ENCODE data around the gene SPPL2B. TPM values are rescaled to one million over a fixed set of nuclear protein-coding genes. Genes with fewer than 3 reads are reported as not detected.

Gene SPPL2B
- total RNA-seq, 5 donors from 2014 or later (not counting 1 experiment from before 2014, with no cell fraction given) = 96.5 to 173 (median 133) TPM

- peak overlapping the region; percentile 59 for H3K27ac ChIP-seq (ENCODE audit: low read length)
- ATAC-seq (replicated peaks in 1 of 4) (no peak), DNase-seq (no peak)
- H3K4me1 ChIP-seq (ENCODE audit: control insufficient read depth in 1 of 2, extremely low read depth in 1 of 2, insufficient read depth in 2 of 2, low read length in 2 of 2) = peaks cover 15 to 71% of the 10 kb centered on the region in 2 experiments
- Mint-ChIP-seq H3K36me3 (peaks cover 12% of the 10 kb centered on the region), H3K4me1 (peaks cover 57 to 67% (median 65%) of the 10 kb centered on the region in 3 donors), H3K27ac (peak overlapping the region; percentile 89 to 93), H3K9me3 (no peaks in the 10 kb centered on the region), H3K27me3 (no peaks in the 10 kb centered on the region), H3K4me3 (peak overlapping the region in 1 of 3 donors; percentile 97)
- WGBS (ENCODE audit: insufficient coverage) = 42% methylated on average over 4 of the region's 12 CpGs
- POLR2A ChIA-PET = no interaction called here
- H3K4me3 ChIP-seq (ENCODE audit: control insufficient read depth in 1 of 2, extremely low read depth in 1 of 2, low read length in 1 of 2) = no peak overlapping the region
- no peaks in the 10 kb centered on the region for H3K27me3 ChIP-seq (replicated peaks in 1 of 2; ENCODE audit: control insufficient read depth in 2 of 2, extremely low read depth in 1 of 2, insufficient read depth in 2 of 2, low read length in 1 of 2)
- CTCF ChIA-PET = no interaction called here
- H3K9me3 ChIP-seq = no peaks in the 10 kb centered on the region
- H3K36me3 ChIP-seq (ENCODE audit: control insufficient read depth in 2 of 2, extremely low read depth in 1 of 2, insufficient read depth in 1 of 2, low read length in 1 of 2) = peaks cover 0 to 3% of the 10 kb centered on the region in 2 donors
Observed at GRCh38 chr19:2331601-2332246, 3.2 kb downstream of the SPPL2B start.

- H3K36me3 ChIP-seq (ENCODE audit: control insufficient read depth in 2 of 2, extremely low read depth in 1 of 2, insufficient read depth in 1 of 2, low read length in 1 of 2) = peaks cover 2 to 4% of the 10 kb centered on the region in 2 donors
- WGBS (ENCODE audit: insufficient coverage) = 59% methylated on average over 14 of the region's 17 CpGs
- ChIA-PET CTCF (no interaction called here), POLR2A (no interaction called here)
- peak overlapping the region; percentile 36 to 73 (median 54) for H3K4me3 Mint-ChIP-seq
- no peaks in the 10 kb centered on the region for H3K9me3 Mint-ChIP-seq
- H3K27me3 ChIP-seq (replicated peaks in 1 of 2; ENCODE audit: control insufficient read depth in 2 of 2, extremely low read depth in 1 of 2, insufficient read depth in 2 of 2, low read length in 1 of 2) = no peaks in the 10 kb centered on the region
- peaks cover 12% of the 10 kb centered on the region for H3K36me3 Mint-ChIP-seq
- peak overlapping the region; percentile 89 to 93 for H3K27ac Mint-ChIP-seq
- H3K4me3 ChIP-seq (ENCODE audit: control insufficient read depth in 1 of 2, extremely low read depth in 1 of 2, low read length in 1 of 2) = no peak overlapping the region
- peaks cover 14 to 64% of the 10 kb centered on the region in 2 experiments for H3K4me1 ChIP-seq (ENCODE audit: control insufficient read depth in 1 of 2, extremely low read depth in 1 of 2, insufficient read depth in 2 of 2, low read length in 2 of 2)
- DNase-seq (peak; percentile 25 to 80 (median 59)), ATAC-seq (replicated peaks in 1 of 4) (peak; percentile 57 to 77 (median 70))
- H3K27ac ChIP-seq (ENCODE audit: low read length) = peak overlapping the region; percentile 59
- peaks cover 49 to 59% (median 58%) of the 10 kb centered on the region in 3 donors for H3K4me1 Mint-ChIP-seq
- H3K27me3 Mint-ChIP-seq = no peaks in the 10 kb centered on the region
- H3K9me3 ChIP-seq = no peaks in the 10 kb centered on the region
Observed at GRCh38 chr19:2332341-2333026, 4.0 kb downstream of the SPPL2B start.

- ATAC-seq (replicated peaks in 1 of 4) (no peak), DNase-seq (no peak)
- Histone ChIP-seq H3K4me3 (ENCODE audit: control insufficient read depth in 1 of 2, extremely low read depth in 1 of 2, low read length in 1 of 2) (no peak overlapping the region), H3K4me1 (ENCODE audit: control insufficient read depth in 1 of 2, extremely low read depth in 1 of 2, insufficient read depth in 2 of 2, low read length in 2 of 2) (peaks cover 11 to 59% of the 10 kb centered on the region in 2 experiments), H3K27ac (ENCODE audit: low read length) (no peak overlapping the region), H3K9me3 (no peaks in the 10 kb centered on the region), H3K27me3 (replicated peaks in 1 of 2; ENCODE audit: control insufficient read depth in 2 of 2, extremely low read depth in 1 of 2, insufficient read depth in 2 of 2, low read length in 1 of 2) (no peaks in the 10 kb centered on the region), H3K36me3 (ENCODE audit: control insufficient read depth in 2 of 2, extremely low read depth in 1 of 2, insufficient read depth in 1 of 2, low read length in 1 of 2) (peaks cover 2 to 6% of the 10 kb centered on the region in 2 donors)
- POLR2A ChIA-PET = no interaction called here
- peaks cover 14% of the 10 kb centered on the region for H3K36me3 Mint-ChIP-seq
- H3K27me3 Mint-ChIP-seq = no peaks in the 10 kb centered on the region
- H3K27ac Mint-ChIP-seq = peak overlapping the region; percentile 39 to 61
- 88% methylated on average over 13 of the region's 27 CpGs for WGBS (ENCODE audit: insufficient coverage)
- H3K9me3 Mint-ChIP-seq = no peaks in the 10 kb centered on the region
- H3K4me3 Mint-ChIP-seq = peak overlapping the region in 1 of 3 donors; percentile 73
- CTCF ChIA-PET = no interaction called here
- peaks cover 45 to 55% (median 52%) of the 10 kb centered on the region in 3 donors for H3K4me1 Mint-ChIP-seq
Observed at GRCh38 chr19:2333027-2333806, 4.7 kb downstream of the SPPL2B start.

- no peaks in the 10 kb centered on the region for H3K27me3 ChIP-seq (replicated peaks in 1 of 2; ENCODE audit: control insufficient read depth in 2 of 2, extremely low read depth in 1 of 2, insufficient read depth in 2 of 2, low read length in 1 of 2)
- H3K9me3 ChIP-seq = no peaks in the 10 kb centered on the region
- H3K9me3 Mint-ChIP-seq = no peaks in the 10 kb centered on the region
- POLR2A ChIA-PET = no interaction called here
- CTCF ChIA-PET = no interaction called here
- peaks cover 2 to 7% of the 10 kb centered on the region in 2 donors for H3K36me3 ChIP-seq (ENCODE audit: control insufficient read depth in 2 of 2, extremely low read depth in 1 of 2, insufficient read depth in 1 of 2, low read length in 1 of 2)
- H3K4me1 ChIP-seq (ENCODE audit: control insufficient read depth in 1 of 2, extremely low read depth in 1 of 2, insufficient read depth in 2 of 2, low read length in 2 of 2) = peaks cover 11 to 58% of the 10 kb centered on the region in 2 experiments
- peaks cover 44 to 52% (median 48%) of the 10 kb centered on the region in 3 donors for H3K4me1 Mint-ChIP-seq
- ATAC-seq (replicated peaks in 1 of 4) (no peak), DNase-seq (no peak)
- H3K36me3 Mint-ChIP-seq = peaks cover 11% of the 10 kb centered on the region
- no peak overlapping the region for H3K4me3 ChIP-seq (ENCODE audit: control insufficient read depth in 1 of 2, extremely low read depth in 1 of 2, low read length in 1 of 2)
- H3K27me3 Mint-ChIP-seq = no peaks in the 10 kb centered on the region
- peak overlapping the region in 1 of 3 donors; percentile 73 for H3K4me3 Mint-ChIP-seq
- H3K27ac ChIP-seq (ENCODE audit: low read length) = no peak overlapping the region
- WGBS (ENCODE audit: insufficient coverage) = 60% methylated on average over 8 of the region's 11 CpGs
- peak overlapping the region in 1 of 2 donors; percentile 61 for H3K27ac Mint-ChIP-seq
Observed at GRCh38 chr19:2333807-2334211, 5.3 kb downstream of the SPPL2B start.

- no peaks in the 10 kb centered on the region for H3K9me3 ChIP-seq
- H3K27me3 Mint-ChIP-seq = no peaks in the 10 kb centered on the region
- H3K27ac Mint-ChIP-seq = peak overlapping the region in 1 of 2 donors; percentile 28
- peaks cover 6 to 10% of the 10 kb centered on the region in 2 donors for H3K36me3 ChIP-seq (ENCODE audit: control insufficient read depth in 2 of 2, extremely low read depth in 1 of 2, insufficient read depth in 1 of 2, low read length in 1 of 2)
- H3K36me3 Mint-ChIP-seq = peaks cover 11% of the 10 kb centered on the region
- no peak for ATAC-seq (replicated peaks in 1 of 4)
- H3K4me1 Mint-ChIP-seq = peaks cover 40 to 48% (median 44%) of the 10 kb centered on the region in 3 donors
- no peaks in the 10 kb centered on the region for H3K27me3 ChIP-seq (replicated peaks in 1 of 2; ENCODE audit: control insufficient read depth in 2 of 2, extremely low read depth in 1 of 2, insufficient read depth in 2 of 2, low read length in 1 of 2)
- no peaks in the 10 kb centered on the region for H3K9me3 Mint-ChIP-seq
- H3K27ac ChIP-seq (ENCODE audit: low read length) = no peak overlapping the region
- H3K4me1 ChIP-seq (ENCODE audit: control insufficient read depth in 1 of 2, extremely low read depth in 1 of 2, insufficient read depth in 2 of 2, low read length in 2 of 2) = peaks cover 8 to 52% of the 10 kb centered on the region in 2 experiments
- 97% methylated on average over 26 of the region's 27 CpGs for WGBS (ENCODE audit: insufficient coverage)
- H3K4me3 Mint-ChIP-seq = no peak overlapping the region
- CTCF ChIA-PET = no interaction called here
- DNase-seq = no peak
- POLR2A ChIA-PET = no interaction called here
- H3K4me3 ChIP-seq (ENCODE audit: control insufficient read depth in 1 of 2, extremely low read depth in 1 of 2, low read length in 1 of 2) = no peak overlapping the region
Observed at GRCh38 chr19:2334426-2334825, 5.9 kb downstream of the SPPL2B start.
